IMR-90 (cell line): ENCODE measurements around the gene PYROXD2. TPM values are rescaled to one million over a fixed set of nuclear protein-coding genes. Genes with fewer than 3 reads are reported as not detected.
A peak's percentile ranks its signal among the peaks of the same experiment; 100 is the strongest.

Source experiments
- ATAC-seq: fragments of 200-7000 bp; cut with Tn5 transposase; 2 replicates; pipeline ENCODE4 v1.9.1; 2020; ENCODE audit warnings: low read depth, mild to moderate bottlenecking, moderate library complexity
- BruUV-seq: library from RNA; stranded (reverse); fragments of 400-500 nt; replicated peaks from 2 replicates; lab custom pipeline; 2021; lab: Mats Ljungman, UMichigan
- CTCF ChIA-PET: fragments of 300-600 bp; formaldehyde crosslinking; extraction: SDS; loops from one replicate; lab custom pipeline; 2021; ENCODE audit warnings: antibody characterized with exemption; lab: Yijun Ruan, JAX
- POLR2A ChIA-PET: fragments of 300-600 bp; sonication (Branson Sonifier 250); formaldehyde crosslinking; loops from one replicate; lab custom pipeline; 2022; ENCODE audit warnings: antibody characterized with exemption; ENCODE audit not compliant: unreplicated experiment; lab: Charles Lee
- DNase-seq: peaks from one replicate; pipeline ENCODE4 v3.0.0; 2013
- H2AFZ ChIP-seq: replicated peaks from 2 replicates; pipeline ENCODE3; 2013; ENCODE audit warnings: low read length, mild to moderate bottlenecking; ENCODE audit not compliant: poor library complexity
- H2AK5ac ChIP-seq: 2 replicates; pipeline ENCODE4 v1.6.1; 2013; ENCODE audit warnings: low read depth, low read length, inconsistent platforms
- H2AK9ac ChIP-seq: replicated peaks from 2 replicates; pipeline ENCODE3; 2013; ENCODE audit warnings: mild to moderate bottlenecking, low read depth, low read length, moderate library complexity; ENCODE audit not compliant: poor library complexity
- H2BK120ac ChIP-seq: 2 replicates; pipeline ENCODE4 v1.6.1; 2013; ENCODE audit warnings: low read depth, low read length, inconsistent platforms
- H2BK15ac ChIP-seq: 3 replicates; pipeline ENCODE4 v1.6.1; 2013; ENCODE audit warnings: low read depth, low read length, inconsistent platforms
- H2BK20ac ChIP-seq: 2 replicates; pipeline ENCODE4 v1.6.1; 2013; ENCODE audit warnings: low read depth, mild to moderate bottlenecking, inconsistent platforms, low read length, moderate library complexity
- H2BK5ac ChIP-seq: 2 replicates; pipeline ENCODE4 v1.6.1; 2013; ENCODE audit warnings: mild to moderate bottlenecking, low read depth, low read length, inconsistent platforms; ENCODE audit not compliant: poor library complexity, severe bottlenecking
- H3K14ac ChIP-seq: replicated peaks from 2 replicates; pipeline ENCODE4 v1.6.1; 2013; ENCODE audit warnings: low read depth, low read length, inconsistent platforms
- H3K18ac ChIP-seq: 2 replicates; pipeline ENCODE4 v1.6.1; 2013; ENCODE audit warnings: low read depth, low read length, control low read depth
- H3K23ac ChIP-seq: 2 replicates; pipeline ENCODE4 v1.6.1; 2013; ENCODE audit warnings: low read depth, low read length, inconsistent platforms
- H3K27ac ChIP-seq: 2 replicates; pipeline ENCODE4 v1.5.1; 2013; ENCODE audit warnings: mild to moderate bottlenecking, control low read depth, low read length; ENCODE audit not compliant: insufficient read depth
- H3K27me3 ChIP-seq: 2 replicates; pipeline ENCODE4 v1.6.1; 2013; ENCODE audit warnings: low read length; ENCODE audit not compliant: control insufficient read depth, insufficient read depth
- H3K36me3 ChIP-seq: 2 replicates; pipeline ENCODE4 v1.6.1; 2013; ENCODE audit warnings: low read length, mixed read lengths; ENCODE audit not compliant: control insufficient read depth, insufficient read depth
- H3K4ac ChIP-seq: 2 replicates; pipeline ENCODE4 v1.6.1; 2013; ENCODE audit warnings: low read depth, low read length, inconsistent platforms
- H3K4me1 ChIP-seq: 2 replicates; pipeline ENCODE4 v1.6.1; 2013; ENCODE audit warnings: low read length, mixed read lengths; ENCODE audit not compliant: control insufficient read depth, insufficient read depth
- H3K4me2 ChIP-seq: 2 replicates; pipeline ENCODE4 v1.6.1; 2013; ENCODE audit warnings: low read depth, mild to moderate bottlenecking, control low read depth, low read length, moderate library complexity
- H3K4me3 ChIP-seq: 2 replicates; pipeline ENCODE4 v1.5.1; 2013; ENCODE audit warnings: low read depth, mild to moderate bottlenecking, control low read depth, low read length, moderate library complexity; ENCODE audit not compliant: insufficient read depth
- H3K56ac ChIP-seq: 2 replicates; pipeline ENCODE4 v1.6.1; 2013; ENCODE audit warnings: low read length, inconsistent platforms; ENCODE audit not compliant: insufficient read depth; ENCODE audit errors: extremely low read depth
- H3K79me1 ChIP-seq, 2 experiments: 2 replicates each; pipeline ENCODE4 v1.6.1; 2013; ENCODE audit warnings: low read length in 2 of 2, inconsistent platforms in 1 of 2, low read depth in 1 of 2
- H3K9ac ChIP-seq: 2 replicates; pipeline ENCODE4 v1.6.1; 2013; ENCODE audit warnings: low read depth, low read length, control low read depth
- H3K9me1 ChIP-seq: 2 replicates; pipeline ENCODE4 v1.6.1; 2013; ENCODE audit warnings: low read length, inconsistent platforms; ENCODE audit not compliant: insufficient read depth
- H3K9me3 ChIP-seq: 2 replicates; pipeline ENCODE4 v1.6.1; 2013; ENCODE audit warnings: low read length; ENCODE audit not compliant: control insufficient read depth, insufficient read depth
- H4K20me1 ChIP-seq: 2 replicates; pipeline ENCODE4 v1.6.1; 2013; ENCODE audit warnings: low read length, inconsistent platforms; ENCODE audit not compliant: insufficient read depth
- H4K5ac ChIP-seq: 2 replicates; pipeline ENCODE4 v1.6.1; 2013; ENCODE audit warnings: mild to moderate bottlenecking, low read depth, low read length, control low read depth
- H4K8ac ChIP-seq, 2 experiments: 2 replicates each; pipeline ENCODE4 v1.6.1; 2013; ENCODE audit warnings: low read depth in 2 of 2, low read length in 2 of 2, control low read depth in 1 of 2, inconsistent platforms in 1 of 2
- H4K91ac ChIP-seq: 2 replicates; pipeline ENCODE4 v1.6.1; 2013; ENCODE audit warnings: low read depth, low read length, inconsistent platforms; ENCODE audit not compliant: insufficient read depth
- BHLHE40 ChIP-seq: fragments of 150-350 bp; IDR thresholded peaks from 2 replicates; pipeline ENCODE4 v1.6.1; 2016; ENCODE audit warnings: mild to moderate bottlenecking, low read depth, low read length
- CEBPB ChIP-seq: IDR thresholded peaks from 2 replicates; pipeline ENCODE4 v1.6.1; 2012; ENCODE audit warnings: low read depth, low read length, improper control_type of control experiment
- CHD1 ChIP-seq: IDR thresholded peaks from 2 replicates; pipeline ENCODE4 v1.6.1; 2012; ENCODE audit warnings: low read depth, low read length, improper control_type of control experiment
- FOS ChIP-seq: fragments of 150-350 bp; IDR thresholded peaks from 2 replicates; pipeline ENCODE4 v1.6.1; 2016; ENCODE audit warnings: low read depth, low read length
- MAFK ChIP-seq: IDR thresholded peaks from 2 replicates; pipeline ENCODE4 v1.6.1; 2012; ENCODE audit warnings: low read depth, low read length, improper control_type of control experiment
- MAZ ChIP-seq: IDR thresholded peaks from 2 replicates; pipeline ENCODE4 v1.6.1; 2012; ENCODE audit warnings: low read depth, mild to moderate bottlenecking, low read length, improper control_type of control experiment, moderate library complexity, borderline replicate concordance
- NFE2L2 ChIP-seq: fragments of 150-350 bp; IDR thresholded peaks from 2 replicates; pipeline ENCODE4 v1.6.1; 2016; ENCODE audit warnings: low read depth, mild to moderate bottlenecking, low read length
- POLR2A ChIP-seq: IDR thresholded peaks from 2 replicates; pipeline ENCODE4 v1.6.1; 2012; ENCODE audit warnings: mild to moderate bottlenecking, low read depth, low read length
- RCOR1 ChIP-seq: IDR thresholded peaks from 2 replicates; pipeline ENCODE4 v1.6.1; 2012; ENCODE audit warnings: mild to moderate bottlenecking, low read length, improper control_type of control experiment; ENCODE audit not compliant: insufficient replicate concordance
- WGBS, 2 experiments: methylation state at CpG; one replicate each; pipeline versions ENCODE4 v1.1.5 to v1.1.7; 2013; ENCODE audit warnings: missing lambda C conversion rate in 2 of 2; ENCODE audit not compliant: insufficient read length in 1 of 2; ENCODE audit errors: extremely low coverage in 2 of 2; 5-methylcytosine and 5-hydroxymethylcytosine counted together
- dilution Hi-C: fragments of 300-500 bp; cut with HindIII; formaldehyde crosslinking; loops from one replicate; pipeline ENCODE4 v1.14.3; 2018; ENCODE audit warnings: low sequenced_read_pairs; ENCODE audit not compliant: unreplicated experiment
- in situ Hi-C: fragments of 300-500 bp; cut with MboI; formaldehyde crosslinking; loops from 3 replicates; pipeline ENCODE4 v1.14.3; 2019; ENCODE audit warnings: low sequenced_read_pairs, inconsistent platforms, mixed read lengths
- intact Hi-C: fragments of 100-400 bp; cut with micrococcal nuclease; formaldehyde crosslinking; loops from 2 replicates; pipeline ENCODE4 v1.10.0; 2022
- polyA plus RNA-seq, 3 experiments: library from polyadenylated mRNA; depleted of rRNA; stranded (reverse); fragments of >200 nt; gene quantifications; 2 replicates each; pipeline ENCODE4 v1.2.3, GENCODE V29; 2012; ENCODE audit warnings: low replicate concordance in 1 of 3
- total RNA-seq: library from RNA; depleted of rRNA; stranded (reverse); fragments of >200 nt; gene quantifications from 2 replicates; pipeline ENCODE4 v1.2.3, GENCODE V29; 2012

Gene PYROXD2
- total and polyA plus RNA-seq, 2 of the 4 experiments (the other 2 are of a cell fraction), result 6.5 to 16.3 TPM

DNA sequence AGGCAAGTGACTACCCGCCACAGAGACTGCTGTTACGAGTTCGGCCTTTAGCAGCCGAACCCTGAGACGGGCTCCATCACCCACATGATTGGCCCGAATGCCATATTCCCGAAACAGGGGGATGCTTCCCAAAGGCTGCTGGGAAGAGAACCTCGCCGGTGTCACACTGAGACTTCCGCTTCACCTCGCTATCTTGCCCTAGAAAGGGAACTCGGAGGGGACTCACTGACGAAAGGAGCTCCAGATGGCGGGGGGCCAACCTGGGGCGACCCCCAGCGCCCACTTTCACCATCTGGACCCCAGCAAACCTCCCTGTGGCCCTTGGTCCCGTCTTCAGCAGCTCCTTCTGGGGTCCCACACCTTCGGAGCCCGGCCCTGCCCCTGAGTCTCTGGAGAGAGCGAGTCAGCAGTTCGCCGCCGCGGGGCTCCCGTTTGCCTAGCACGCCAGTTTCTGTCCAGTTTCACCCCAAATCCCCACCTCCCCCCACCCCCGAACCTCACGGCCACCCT, 31.2 kb upstream of the PYROXD2 start:
- DNase-seq, result peak; percentile 21
- H2BK15ac ChIP-seq, result no peak overlapping the region
- H3K79me1 ChIP-seq, result peaks cover 26 to 35% of the 10 kb centered on the region in 2 experiments
- POLR2A ChIA-PET, result no interaction called here
- peak overlapping the region; percentile 43 for H2AK5ac ChIP-seq
- H3K4me2 ChIP-seq, result peak overlapping the region; percentile 74
- no peak overlapping the region for H2BK120ac ChIP-seq
- peak overlapping the region; percentile 73 for H3K4me3 ChIP-seq
- H3K14ac ChIP-seq, result peak overlapping the region; percentile 79
- BruUV-seq, result TSS peak; percentile 52
- peak overlapping the region; percentile 38; the same call in 1 of the 2 replicates for H4K91ac ChIP-seq
- intact Hi-C loops, result no loop called here
- no peaks in the 10 kb centered on the region for H3K27me3 ChIP-seq
- peak overlapping the region; percentile 98 for H2AFZ ChIP-seq
- H4K5ac ChIP-seq, result peak overlapping the region; percentile 10; the same call in 1 of the 2 replicates
- TF ChIP-seq RCOR1, result no peak
- no peak for TF ChIP-seq MAFK
- TF ChIP-seq BHLHE40, result no peak
- no peak for TF ChIP-seq FOS
- no peak for TF ChIP-seq CHD1
- TF ChIP-seq POLR2A, result no peak
- no peak for TF ChIP-seq CEBPB
- no peak for TF ChIP-seq NFE2L2
- no peak for TF ChIP-seq MAZ
- peak overlapping the region; percentile 32; the same call in 1 of the 2 replicates for H3K23ac ChIP-seq
- H4K20me1 ChIP-seq, result peaks cover 4% of the 10 kb centered on the region; the same call in 1 of the 2 replicates
- in situ Hi-C loops, result no loop called here
- dilution Hi-C loops, result no loop called here
- no peak overlapping the region for H2BK20ac ChIP-seq
- CTCF ChIA-PET, result no interaction called here
- peak overlapping the region; percentile 59 for H2AK9ac ChIP-seq
- peaks cover 3% of the 10 kb centered on the region; the same call in 1 of the 2 replicates for H3K4me1 ChIP-seq
- peaks cover 21% of the 10 kb centered on the region for H3K36me3 ChIP-seq
- peak overlapping the region; percentile 90 to 99 for H4K8ac ChIP-seq
- H3K9ac ChIP-seq, result peak overlapping the region; percentile 73
- no peaks in the 10 kb centered on the region for H3K9me3 ChIP-seq
- 10% methylated on average over 10 of the region's 28 CpGs; no CpG with 5 or more reads in 1 of the 2 experiments for WGBS, 2 experiments
- peak overlapping the region; percentile 75 for H3K27ac ChIP-seq
- H2BK5ac ChIP-seq, result peak overlapping the region; percentile 48
- H3K4ac ChIP-seq, result peak overlapping the region; percentile 80
- H3K9me1 ChIP-seq, result peaks cover 15% of the 10 kb centered on the region
- H3K18ac ChIP-seq, result peak overlapping the region; percentile 24; the same call in 1 of the 2 replicates
- ATAC-seq, result peak; percentile 72
- H3K56ac ChIP-seq, result peak overlapping the region; percentile 75
